ENCODE measurements around the gene DENND6B. TPM values are rescaled to one million over a fixed set of nuclear protein-coding genes. Genes with fewer than 3 reads are reported as not detected.

DENND6B gene
- total RNA-seq, 1 experiment from 2014 or later, result 4.0 TPM

GRCh38 chr22:50264946-50265669 lies 61.7 kb downstream of the DENND6B start:
- Mint-ChIP-seq H3K27me3 (ENCODE audit: insufficient read depth, unreplicated experiment) (no peaks in the 10 kb centered on the region), H3K36me3 (ENCODE audit: insufficient read depth, unreplicated experiment) (no peaks in the 10 kb centered on the region), H3K4me3 (ENCODE audit: unreplicated experiment) (no peak overlapping the region), H3K9me3 (ENCODE audit: unreplicated experiment) (no peaks in the 10 kb centered on the region), H3K4me1 (ENCODE audit: insufficient read depth, unreplicated experiment) (peaks cover 11% of the 10 kb centered on the region), H3K27ac (ENCODE audit: low read depth, unreplicated experiment) (no peak overlapping the region)
- DNase-seq (ENCODE audit: unreplicated experiment), result no peak
- BruUV-seq (replicated peaks), result no TSS peak
- TF ChIP-seq CTCF (IDR thresholded peaks at IDR 0.05; ENCODE audit: unreplicated experiment), result no peak
- ChIA-PET POLR2A (no interaction called here), CTCF (interaction anchor here (0.6 to 1.0 kb wide), 2 partner anchors 12 to 61 kb away, joined by 3 to 5 read pairs; no protein-coding TSS in a partner anchor)
- intact Hi-C loops (cut with micrococcal nuclease), result no loop called here

GRCh38 chr22:50264104-50264745 lies 62.6 kb downstream of the DENND6B start:
- TF ChIP-seq CTCF (IDR thresholded peaks at IDR 0.05; ENCODE audit: unreplicated experiment), result no peak
- H3K27ac Mint-ChIP-seq (ENCODE audit: low read depth, unreplicated experiment), result no peak overlapping the region
- ChIA-PET POLR2A (interaction anchor here (2.3 kb wide), 1 partner anchor 13 kb away, joined by 11 read pairs; the partner anchor contains the start of gene HDAC10), CTCF (interaction anchor here (0.9 to 1.3 kb wide), 4 partner anchors 8 to 78 kb away, joined by 4 to 5 read pairs (median 4); no protein-coding TSS in a partner anchor)
- H3K27me3 Mint-ChIP-seq (ENCODE audit: insufficient read depth, unreplicated experiment), result no peaks in the 10 kb centered on the region
- H3K4me3 Mint-ChIP-seq (ENCODE audit: unreplicated experiment), result no peak overlapping the region
- peaks cover 11% of the 10 kb centered on the region for H3K4me1 Mint-ChIP-seq (ENCODE audit: insufficient read depth, unreplicated experiment)
- H3K9me3 Mint-ChIP-seq (ENCODE audit: unreplicated experiment), result no peaks in the 10 kb centered on the region
- no peaks in the 10 kb centered on the region for H3K36me3 Mint-ChIP-seq (ENCODE audit: insufficient read depth, unreplicated experiment)
- BruUV-seq (replicated peaks), result no TSS peak
- DNase-seq (ENCODE audit: unreplicated experiment), result no peak
- intact Hi-C loops (cut with micrococcal nuclease), result no loop called here

GRCh38 chr22:50262973-50263617 lies 63.7 kb downstream of the DENND6B start:
- H3K36me3 Mint-ChIP-seq (ENCODE audit: insufficient read depth, unreplicated experiment), result no peaks in the 10 kb centered on the region
- no peak overlapping the region for H3K27ac Mint-ChIP-seq (ENCODE audit: low read depth, unreplicated experiment)
- H3K27me3 Mint-ChIP-seq (ENCODE audit: insufficient read depth, unreplicated experiment), result no peaks in the 10 kb centered on the region
- H3K4me1 Mint-ChIP-seq (ENCODE audit: insufficient read depth, unreplicated experiment), result peaks cover 5% of the 10 kb centered on the region
- DNase-seq (ENCODE audit: unreplicated experiment), result no peak
- no peak overlapping the region for H3K4me3 Mint-ChIP-seq (ENCODE audit: unreplicated experiment)
- ChIA-PET CTCF (interaction anchor here (0.6 to 1.6 kb wide), 5 partner anchors 9 to 35 kb away, joined by 3 to 9 read pairs (median 4); no protein-coding TSS in a partner anchor), POLR2A (interaction anchor here (0.9 to 2.3 kb wide), 5 partner anchors 12 to 43 kb away, joined by 3 to 11 read pairs (median 4); partner anchors contain the start of genes HDAC10 and PLXNB2)
- H3K9me3 Mint-ChIP-seq (ENCODE audit: unreplicated experiment), result no peaks in the 10 kb centered on the region
- intact Hi-C loops (cut with micrococcal nuclease), result no loop called here
- TF ChIP-seq CTCF (IDR thresholded peaks at IDR 0.05; ENCODE audit: unreplicated experiment), result no peak
- no TSS peak for BruUV-seq (replicated peaks)

GRCh38 chr22:50262460-50262911 lies 64.3 kb downstream of the DENND6B start:
- Mint-ChIP-seq H3K4me3 (ENCODE audit: unreplicated experiment) (peak overlapping the region; percentile 66), H3K36me3 (ENCODE audit: insufficient read depth, unreplicated experiment) (no peaks in the 10 kb centered on the region), H3K27ac (ENCODE audit: low read depth, unreplicated experiment) (no peak overlapping the region), H3K4me1 (ENCODE audit: insufficient read depth, unreplicated experiment) (peaks cover 5% of the 10 kb centered on the region), H3K27me3 (ENCODE audit: insufficient read depth, unreplicated experiment) (no peaks in the 10 kb centered on the region), H3K9me3 (ENCODE audit: unreplicated experiment) (no peaks in the 10 kb centered on the region)
- POLR2A ChIA-PET, result interaction anchor here (0.9 to 2.3 kb wide), 5 partner anchors 11 to 44 kb away, joined by 3 to 11 read pairs (median 4); partner anchors contain the start of genes HDAC10 and PLXNB2
- CTCF ChIA-PET, result interaction anchor here (0.6 to 1.6 kb wide), 3 partner anchors 10 to 35 kb away, joined by 3 to 9 read pairs (median 4); no protein-coding TSS in a partner anchor
- no TSS peak for BruUV-seq (replicated peaks)
- peak; percentile 62 for DNase-seq (ENCODE audit: unreplicated experiment)
- TF ChIP-seq CTCF (IDR thresholded peaks at IDR 0.05; ENCODE audit: unreplicated experiment), result no peak
- intact Hi-C loops (cut with micrococcal nuclease), result no loop called here
